GM21390 (cell line): ENCODE results near the gene MND1.
"Not testable (repeated sequence)": the region's sequence is repeated elsewhere in the genome, so short reads cannot be mapped to it uniquely, and the experiment has no call there.

Experiments used
- ATAC-seq: cut with Tn5 transposase; IDR thresholded peaks from one replicate; pipeline ENCODE4 v1.9.1; 2021; ENCODE audit not compliant: unreplicated experiment

MND1 gene

DNA sequence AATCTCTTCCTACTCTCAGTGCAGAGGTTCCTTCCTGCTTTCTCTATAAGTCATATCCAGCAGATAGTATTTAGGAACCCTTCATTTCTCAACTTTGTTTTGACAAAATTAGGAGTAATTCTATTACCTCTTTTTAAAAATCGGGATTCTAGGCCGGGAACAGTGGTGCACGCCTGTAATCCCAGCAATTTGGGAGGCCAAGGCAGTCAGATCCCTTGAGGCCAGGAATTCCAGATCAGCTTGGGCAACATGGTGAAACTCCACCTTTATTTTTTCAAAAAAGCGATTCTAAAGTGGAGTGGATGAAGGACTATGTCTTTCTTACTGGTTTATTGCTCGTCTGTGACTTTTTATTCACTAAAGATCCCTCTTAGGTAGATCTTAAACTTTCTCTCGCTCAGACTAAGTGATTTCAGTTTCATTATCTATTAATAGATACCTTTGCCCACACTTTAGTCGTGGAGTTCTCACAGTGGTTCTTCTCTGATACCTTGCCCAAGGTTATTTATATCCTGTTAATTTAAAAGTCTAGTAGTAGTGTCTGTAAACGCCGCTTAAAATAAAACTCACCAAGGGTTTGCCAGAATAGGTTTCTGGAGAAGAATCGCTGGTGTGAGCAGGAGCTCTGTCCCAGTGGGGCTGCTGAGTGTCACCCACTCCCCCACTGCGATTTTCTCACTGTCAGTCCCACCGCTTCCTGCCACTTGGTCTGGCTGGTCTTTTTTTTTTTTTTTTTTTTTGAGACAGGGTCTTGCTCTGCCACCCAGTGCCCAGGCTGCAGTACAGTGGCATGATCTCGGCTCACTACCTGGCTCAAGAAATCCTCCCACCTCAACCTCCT, 94.6 kb downstream of the MND1 start:
- ATAC-seq = peak; percentile 69

- no peak for ATAC-seq
Observed at GRCh38 chr4:153439831-153440230, 95.3 kb downstream of the MND1 start.

DNA sequence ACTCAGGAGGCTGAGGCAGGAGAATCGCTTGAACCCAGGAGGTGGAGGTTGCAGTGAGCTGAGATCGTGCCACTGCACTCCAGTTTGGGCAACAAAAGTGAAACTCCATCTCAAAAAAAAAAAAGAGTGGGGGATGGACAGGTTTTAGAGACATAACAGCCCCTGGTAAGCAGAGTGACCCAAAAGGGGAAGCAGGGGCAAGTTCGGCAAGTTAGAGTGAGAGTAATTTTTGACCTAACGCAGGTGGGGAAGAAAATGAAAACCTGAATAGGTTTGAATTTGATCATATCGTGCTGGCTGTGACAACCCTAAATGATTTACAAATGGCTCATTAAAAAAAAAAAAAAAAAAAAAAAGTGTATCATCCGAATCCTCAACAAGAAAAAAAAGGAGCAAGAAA, 96.0 kb downstream of the MND1 start:
- ATAC-seq = no peak

DNA sequence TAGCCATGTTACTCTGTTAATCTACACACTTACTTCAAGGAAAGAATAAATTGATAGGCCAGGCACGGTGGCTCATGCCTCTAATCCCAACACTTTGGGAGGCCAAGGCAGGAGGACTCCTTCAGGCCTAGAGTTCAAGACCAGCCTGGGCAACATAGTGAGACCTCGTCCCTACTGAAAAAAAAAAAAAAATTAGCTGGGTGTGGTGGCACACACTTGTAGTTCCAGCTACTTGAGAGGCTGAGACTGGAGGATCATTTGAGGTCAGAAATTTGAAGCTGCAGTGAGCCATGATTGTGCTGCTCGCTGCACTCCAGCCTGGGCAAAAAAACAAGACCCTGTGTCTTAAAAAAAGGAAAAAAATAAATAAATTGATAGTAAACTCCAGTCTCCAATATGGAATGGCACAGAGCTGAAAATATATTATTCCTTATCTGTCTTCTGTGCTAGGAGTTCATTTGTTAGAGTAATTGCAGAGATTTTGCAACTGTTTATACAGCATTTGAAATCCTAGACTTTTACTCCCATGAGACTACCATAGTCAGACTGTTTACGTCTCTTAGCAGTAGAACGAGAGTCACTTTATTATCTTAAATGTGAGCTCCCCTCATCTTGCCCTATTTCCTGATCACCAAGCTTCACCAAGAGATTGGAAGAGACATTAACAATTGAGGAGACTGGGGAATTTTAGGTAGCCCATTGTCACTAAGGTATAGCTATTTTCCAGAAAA, 102.9 kb downstream of the MND1 start:
- no peak for ATAC-seq

- no peak for ATAC-seq
Observed at GRCh38 chr4:153448003-153448731, 103.7 kb downstream of the MND1 start.

DNA sequence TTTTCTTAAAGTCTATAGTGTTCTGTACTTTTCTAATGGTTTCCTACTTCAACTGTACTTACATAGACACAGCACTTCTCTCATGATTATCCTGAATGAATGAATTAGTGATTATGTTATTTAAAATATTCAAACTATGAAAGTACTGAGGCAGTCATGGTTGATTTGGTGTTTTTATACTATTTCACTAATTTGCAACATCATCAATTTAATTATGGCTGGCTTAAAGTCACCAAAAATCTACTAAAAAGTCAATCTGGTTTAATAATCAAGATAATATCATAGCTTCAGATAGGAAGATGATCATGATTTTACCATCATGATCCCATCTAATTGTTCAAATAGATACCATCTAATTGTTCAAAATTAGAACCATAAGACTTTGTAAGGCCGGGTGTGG, 104.8 kb downstream of the MND1 start:
- no peak for ATAC-seq

DNA sequence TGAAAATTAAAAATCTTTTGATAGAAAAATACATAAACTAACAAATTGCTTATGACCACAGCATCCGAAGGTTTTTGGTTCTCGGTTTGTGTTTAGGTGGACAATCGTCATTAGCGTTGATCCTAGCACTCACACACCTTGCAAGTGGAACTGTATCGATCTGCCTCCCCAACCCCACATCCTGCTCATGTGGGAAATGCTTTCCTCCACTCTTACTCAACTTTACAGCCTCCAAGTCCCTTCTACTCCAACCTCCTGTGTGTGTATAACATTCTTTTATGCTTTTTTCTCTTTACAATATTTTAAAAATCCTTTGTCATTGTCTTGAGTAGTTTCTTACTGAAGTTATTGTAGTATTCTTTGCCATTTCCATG, 106.0 kb downstream of the MND1 start:
- no peak for ATAC-seq

- not testable (repeated sequence) for ATAC-seq
Observed at GRCh38 chr4:153451145-153451544, 106.7 kb downstream of the MND1 start.

- ATAC-seq = no peak
Observed at GRCh38 chr4:153451911-153452657, 107.6 kb downstream of the MND1 start.

- ATAC-seq = no peak
Observed at GRCh38 chr4:153452658-153453378, 108.3 kb downstream of the MND1 start.

DNA sequence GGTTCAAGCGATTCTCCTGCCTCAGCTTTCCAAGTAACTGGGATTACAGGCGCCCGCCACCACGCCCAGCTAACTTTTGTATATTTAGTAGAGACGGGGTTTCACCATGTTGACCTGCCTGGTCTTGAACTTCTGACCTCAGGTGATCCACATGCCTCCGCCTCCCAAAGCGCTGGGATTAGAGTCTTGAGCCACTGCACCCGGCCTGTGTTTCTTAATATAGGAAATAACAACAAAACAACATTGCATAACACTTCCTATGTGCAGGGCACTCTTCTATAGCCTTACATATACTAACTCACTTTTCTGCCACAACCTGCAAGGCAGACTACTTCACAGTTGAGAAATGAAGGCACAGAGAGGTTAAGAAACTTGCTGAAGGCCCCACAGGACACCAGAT, 108.9 kb downstream of the MND1 start:
- ATAC-seq = no peak

DNA sequence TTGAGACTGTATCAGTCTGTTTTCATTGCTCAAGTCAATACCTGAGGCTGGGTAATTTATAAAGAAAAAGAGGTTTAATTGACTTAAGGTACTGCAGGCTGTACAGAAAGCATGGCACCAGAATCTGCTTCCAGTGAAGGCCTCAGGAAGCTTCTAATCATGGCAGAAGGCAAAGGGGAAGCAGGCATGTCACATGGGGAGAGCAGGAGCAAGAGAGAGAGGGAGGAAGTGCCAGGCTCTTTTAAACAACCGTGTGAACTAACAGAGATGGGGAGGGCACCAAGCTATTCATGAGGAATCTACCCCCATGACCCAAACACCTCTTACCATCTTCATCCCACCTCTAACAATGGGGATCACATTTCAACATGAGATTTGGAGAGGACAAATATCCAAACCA, 114.5 kb downstream of the MND1 start:
- ATAC-seq = no peak

DNA sequence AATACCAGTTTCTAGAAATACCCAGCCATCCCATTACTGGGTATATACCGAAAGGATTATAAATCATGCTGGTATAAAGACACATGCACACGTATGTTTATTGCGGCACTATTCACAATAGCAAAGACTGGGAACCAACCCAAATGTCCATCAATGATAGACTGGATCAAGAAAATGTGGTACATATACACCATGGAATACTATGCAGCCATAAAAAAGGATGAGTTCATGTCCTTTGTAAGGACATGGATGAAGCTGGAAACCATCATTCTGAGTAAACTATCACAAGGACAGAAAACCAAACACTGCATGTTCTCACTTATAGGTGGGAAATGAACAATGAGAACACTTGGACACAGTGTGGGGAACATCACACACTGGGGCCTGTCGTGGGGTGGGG, 117.1 kb downstream of the MND1 start:
- ATAC-seq = not testable (repeated sequence)

DNA sequence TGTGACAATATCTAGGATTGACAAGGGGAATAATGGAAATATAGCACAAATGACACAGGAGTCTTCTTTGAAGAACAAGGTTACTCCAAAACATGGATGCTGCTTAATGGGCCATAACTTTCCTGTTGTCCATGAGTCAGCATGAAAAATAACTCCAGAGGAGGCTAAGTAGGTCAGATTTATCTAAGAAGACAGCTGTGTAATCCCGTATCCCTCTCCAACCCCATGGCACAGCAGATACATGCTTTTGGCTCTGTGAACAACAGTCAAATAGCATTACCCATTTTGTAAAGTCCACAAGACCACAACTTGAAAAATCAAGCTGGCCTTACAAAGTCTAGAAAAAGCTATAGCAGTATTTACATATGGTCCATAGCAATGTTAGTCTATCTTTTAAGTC, 119.6 kb downstream of the MND1 start:
- no peak for ATAC-seq
